K562 (cell line): Measurements from ENCODE around the gene TDRD9. TPM values are rescaled to one million over a fixed set of nuclear protein-coding genes. Genes with fewer than 3 reads are reported as not detected.

ENCODE experiments used
- ATAC-seq: fragments of 200-7000 bp; cut with Tn5 transposase; 3 replicates; pipeline ENCODE4 v1.9.1; 2020; ENCODE audit warnings: moderate library complexity
- BruUV-seq: library from RNA; stranded (reverse); fragments of 400-500 nt; replicated peaks from 2 replicates; lab custom pipeline; 2021; lab: Mats Ljungman, UMichigan
- CTCF ChIA-PET: fragments of 300-600 bp; formaldehyde crosslinking; extraction: SDS; loops from one replicate; lab custom pipeline; 2021; ENCODE audit warnings: low intra/inter-chr PET ratio; lab: Yijun Ruan, JAX
- POLR2A ChIA-PET: fragments of 300-600, 350-650 bp; sonication (Branson Sonifier 250); formaldehyde crosslinking; extraction: SDS; loops from one replicate; lab custom pipeline; 2021; ENCODE audit warnings: antibody characterized with exemption, inconsistent platforms; lab: Yijun Ruan, JAX
- DNase-seq, 4 experiments: peaks; one replicate each; pipeline versions ENCODE4 v3.0.0 to v3.0.0-alpha.2; 2011 to 2018; ENCODE audit warnings: low spot score in 3 of 4, mixed read lengths in 3 of 4; ENCODE audit errors: extremely low read depth in 1 of 4
- FAIRE-seq: peaks from 2 replicates; lab custom pipeline; 2011; peaks lifted over from hg19 to GRCh38; lab: Jason Lieb, UNC
- H2AFZ ChIP-seq: 2 replicates; pipeline ENCODE4 v1.6.0; 2011; ENCODE audit warnings: low read depth, low read length, control low read depth, inconsistent platforms
- H3K27ac ChIP-seq: fragments of 200-600 bp; 3 replicates; pipeline ENCODE4 v1.8.0; 2011; ENCODE audit warnings: low read depth, mild to moderate bottlenecking, control low read depth, inconsistent platforms, low read length, moderate library complexity, mixed read lengths; ENCODE audit errors: extremely low read depth
- H3K27me3 ChIP-seq, 2 experiments: fragments of 300-600 bp in 1 of 2; 2 replicates in 1 of 2; 3 replicates in 1 of 2; pipeline versions ENCODE4 v1.6.0 to v1.8.0; 2011; ENCODE audit warnings: inconsistent platforms in 2 of 2, low read length in 2 of 2, mild to moderate bottlenecking in 1 of 2, mixed read lengths in 1 of 2, moderate library complexity in 1 of 2; ENCODE audit not compliant: control insufficient read depth in 2 of 2, insufficient read depth in 2 of 2
- H3K36me3 ChIP-seq: fragments of 300-600 bp; 3 replicates; pipeline ENCODE4 v1.8.0; 2011; ENCODE audit warnings: mild to moderate bottlenecking, low read length, inconsistent platforms; ENCODE audit not compliant: control insufficient read depth, insufficient read depth
- H3K4me1 ChIP-seq, 2 experiments: fragments of 200-600 bp in 1 of 2; replicated peaks in 1 of 2; 2 replicates in 1 of 2; 3 replicates in 1 of 2; pipeline versions ENCODE4 v1.5.1 to v1.8.0; 2011; ENCODE audit warnings: inconsistent platforms in 2 of 2, low read length in 2 of 2, mild to moderate bottlenecking in 1 of 2, mixed read lengths in 1 of 2, moderate library complexity in 1 of 2; ENCODE audit not compliant: control insufficient read depth in 2 of 2, insufficient read depth in 2 of 2
- H3K4me2 ChIP-seq: 2 replicates; pipeline ENCODE4 v1.6.1; 2011; ENCODE audit warnings: low read length, control low read depth, inconsistent platforms, mixed read lengths; ENCODE audit not compliant: insufficient read depth
- H3K4me3 ChIP-seq: fragments of 200-600 bp; sonication (generic), shearing (Covaris generic); 2 replicates; pipeline ENCODE4 v1.5.1; 2016; ENCODE audit warnings: control low read depth, inconsistent platforms
- H3K79me2 ChIP-seq: fragments of 200-600 bp; 3 replicates; pipeline ENCODE4 v1.8.0; 2011; ENCODE audit warnings: low read length, inconsistent platforms; ENCODE audit not compliant: control insufficient read depth, insufficient read depth
- H3K9ac ChIP-seq, 2 experiments: 2 replicates each; pipeline versions ENCODE4 v1.6.0 to v1.6.1; 2011; ENCODE audit warnings: low read depth in 2 of 2, low read length in 2 of 2, control low read depth in 1 of 2, inconsistent platforms in 1 of 2, mild to moderate bottlenecking in 1 of 2, mixed read lengths in 1 of 2; ENCODE audit not compliant: insufficient read depth in 1 of 2
- H3K9me1 ChIP-seq: one replicate; pipeline ENCODE4 v1.6.0; 2011; ENCODE audit warnings: inconsistent platforms, mild to moderate bottlenecking, low read length, moderate library complexity; ENCODE audit not compliant: control insufficient read depth, insufficient read depth
- H3K9me3 ChIP-seq: replicated peaks from 2 replicates; pipeline ENCODE4 v1.5.1; 2011; ENCODE audit warnings: low read depth, low read length, inconsistent platforms; ENCODE audit not compliant: control insufficient read depth, insufficient read depth
- H4K20me1 ChIP-seq: replicated peaks from 2 replicates; pipeline ENCODE4 v1.6.1; 2011; ENCODE audit warnings: low read length, inconsistent platforms, mixed read lengths; ENCODE audit not compliant: control insufficient read depth, insufficient read depth
- BRD4 ChIP-seq: fragments of 200-600 bp; sonication (generic); IDR thresholded peaks from 2 replicates; pipeline ENCODE4 v1.6.1; 2017; ENCODE audit warnings: inconsistent platforms
- KDM1A ChIP-seq, 2 experiments: fragments of 450-650 bp; IDR thresholded peaks; 2 replicates each; pipeline ENCODE4 v1.6.1; 2016; ENCODE audit warnings: mild to moderate bottlenecking in 2 of 2
- MIER1 ChIP-seq: fragments of 450-650 bp; IDR thresholded peaks from 2 replicates; pipeline ENCODE4 v1.6.1; 2016; ENCODE audit warnings: antibody characterized with exemption, mild to moderate bottlenecking, low read depth
- WGBS: fragments of 100-300 bp; shearing (Covaris generic); methylation state at CpG from one replicate; pipeline ENCODE4 v1.1.6; 2016; ENCODE audit warnings: low coverage, mixed read lengths; ENCODE audit not compliant: insufficient coverage; ENCODE audit errors: missing lambda C conversion rate; 5-methylcytosine and 5-hydroxymethylcytosine counted together
- in situ Hi-C: fragments of 300-500 bp; cut with MboI; formaldehyde crosslinking; loops from 4 replicates; pipeline ENCODE4 v1.15.0; 2018; ENCODE audit warnings: inconsistent platforms, mixed read lengths
- intact Hi-C: fragments of 100-400 bp; cut with micrococcal nuclease; formaldehyde crosslinking; loops from 2 replicates; pipeline ENCODE4 v1.14.2; 2022
- polyA plus RNA-seq, 8 experiments: library from polyadenylated mRNA; depleted of rRNA in 4 of 8; stranded (reverse) in 5 of 8; unstranded in 3 of 8; fragments of >200 nt; fragmentation: Nextera tagmentation in 2 of 8; fragmentation: Illumina TruSeq in 1 of 8; extraction: Ambion mirVana in 2 of 8; extraction: Trizol in 1 of 8; gene quantifications; 2 replicates each; pipeline versions ENCODE4 v1.2.1 to v1.2.3, GENCODE V29; 2011 to 2014; ENCODE audit warnings: inconsistent platforms in 1 of 8, missing spikeins in 1 of 8
- total RNA-seq, 7 experiments: library from RNA; depleted of rRNA in 6 of 7; stranded (reverse); fragments of >200 nt in 6 of 7; fragmentation: Illumina TruSeq in 2 of 7; extraction: Trizol in 2 of 7; gene quantifications; 2 replicates each; pipeline versions ENCODE4 v1.2.1 to v1.2.3, GENCODE V29; 2011 to 2021; ENCODE audit warnings: low replicate concordance in 1 of 7

Gene TDRD9
- total and polyA plus RNA-seq, 9 of the 15 experiments (the other 6 are each of a cell fraction or from before 2014, with no cell fraction given), result 0.04 to 0.14 (median 0.04) TPM; not detected in 5

DNA sequence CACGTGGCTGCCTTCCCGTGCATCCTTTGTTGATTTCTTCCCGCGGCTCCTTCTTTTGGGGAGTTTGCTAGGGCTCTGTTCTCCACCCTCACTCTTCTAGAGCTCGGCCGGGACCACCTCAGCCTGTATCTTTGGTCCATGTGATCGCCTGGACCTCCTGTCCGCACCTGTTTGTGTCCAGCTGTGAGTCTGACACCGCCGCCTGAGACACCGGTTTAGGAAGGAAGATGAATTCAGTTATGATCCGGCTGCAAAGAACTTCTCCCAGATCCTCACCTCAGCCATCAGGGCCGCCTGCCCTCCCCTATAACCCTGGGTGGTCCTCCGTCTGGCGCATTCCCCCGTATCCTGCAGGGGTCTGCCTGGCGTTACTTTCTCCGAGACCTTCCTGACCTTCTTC is 690 bp upstream of the TDRD9 start:
- peaks cover 3 to 13% of the 10 kb centered on the region in 2 experiments; a peak in 2 of 5 replicates for H3K4me1 ChIP-seq
- H2AFZ ChIP-seq, result no peak overlapping the region
- intact Hi-C loops (no loop called here), in situ Hi-C loops (no loop called here)
- DNase-seq (no peak), ATAC-seq (no peak), FAIRE-seq (no peak)
- ChIA-PET POLR2A (interaction anchor here (1.4 kb wide), 1 partner anchor 17 kb away, joined by 3 read pairs; no protein-coding TSS in a partner anchor), CTCF (no interaction called here)
- no TSS peak for BruUV-seq
- H4K20me1 ChIP-seq, result no peaks in the 10 kb centered on the region
- H3K36me3 ChIP-seq, result no peaks in the 10 kb centered on the region
- H3K9me3 ChIP-seq, result no peaks in the 10 kb centered on the region
- H3K9me1 ChIP-seq, result no peaks in the 10 kb centered on the region
- H3K27me3 ChIP-seq, result no peaks in the 10 kb centered on the region
- WGBS, result 49% methylated on average over 8 of the region's 18 CpGs
- no peak overlapping the region for H3K9ac ChIP-seq
- TF ChIP-seq KDM1A (IDR thresholded peaks at IDR 0.05), result no peak
- H3K79me2 ChIP-seq, result no peaks in the 10 kb centered on the region
- no peak overlapping the region for H3K4me2 ChIP-seq
- no peak overlapping the region for H3K27ac ChIP-seq
- no peak overlapping the region for H3K4me3 ChIP-seq

DNA sequence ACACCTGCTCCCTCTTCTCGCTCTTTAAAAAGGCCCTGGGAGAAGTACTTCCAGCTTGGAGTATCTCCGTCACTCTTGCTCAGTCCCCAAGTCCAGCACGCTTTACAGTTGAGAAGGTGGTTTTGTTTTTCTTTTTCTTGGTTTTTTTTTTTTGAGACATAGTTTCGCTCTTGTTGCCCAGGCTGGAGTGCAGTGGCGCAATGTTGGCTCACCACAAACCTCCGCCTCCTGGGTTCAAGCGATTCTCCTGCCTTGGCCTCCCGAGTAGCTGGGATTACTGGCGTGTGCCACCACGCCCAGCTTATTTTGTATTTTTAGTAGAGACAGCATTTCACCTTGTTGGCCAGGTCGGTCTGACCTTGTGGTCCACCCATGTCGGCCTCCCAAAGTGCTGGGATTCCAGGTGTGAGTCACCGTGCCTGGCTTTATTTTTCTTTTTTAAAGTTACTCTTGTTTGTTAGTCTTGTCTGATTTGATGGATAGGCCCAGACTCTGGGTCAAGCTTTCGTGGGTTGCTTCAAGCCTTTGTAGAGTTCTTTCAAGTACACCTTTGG is 1.9 kb downstream of the TDRD9 start:
- 57% methylated on average over 10 of the region's 14 CpGs for WGBS
- CTCF ChIA-PET, result no interaction called here
- DNase-seq (no peak), FAIRE-seq (no peak), ATAC-seq (no peak)
- Histone ChIP-seq H3K27me3 (no peaks in the 10 kb centered on the region), H3K9me1 (no peaks in the 10 kb centered on the region), H3K9me3 (no peaks in the 10 kb centered on the region), H3K27ac (no peak overlapping the region), H4K20me1 (no peaks in the 10 kb centered on the region), H3K9ac (no peak overlapping the region), H3K4me3 (no peak overlapping the region), H3K79me2 (no peaks in the 10 kb centered on the region), H3K4me1 (no peaks in the 10 kb centered on the region; a peak in 1 of 5 replicates), H3K4me2 (no peak overlapping the region), H2AFZ (no peak overlapping the region), H3K36me3 (no peaks in the 10 kb centered on the region)
- no peak for TF ChIP-seq MIER1
- no peak for TF ChIP-seq BRD4
- no TSS peak for BruUV-seq
- in situ Hi-C loops, result no loop called here
- POLR2A ChIA-PET, result no interaction called here
- intact Hi-C loops, result no loop called here
